GM12875 (cell line): ENCODE results near the gene CHCT1.
"Not testable (repeated sequence)": the region's sequence is repeated elsewhere in the genome, so short reads cannot be mapped to it uniquely, and the experiment has no call there.

Experiments used
- H3K4me3 ChIP-seq: one replicate; pipeline ENCODE4 v1.5.1; 2011; ENCODE audit warnings: low read depth, low read length, control low read depth
- CTCF ChIP-seq: IDR thresholded peaks from 2 replicates; pipeline ENCODE4 v1.5.1; 2011; ENCODE audit warnings: low read depth, mild to moderate bottlenecking, control low read depth, inconsistent platforms, low read length, moderate library complexity, borderline replicate concordance; ENCODE audit not compliant: insufficient read depth

CHCT1 gene

GRCh38 chr17:60403523-60403810 lies 18.8 kb upstream of the CHCT1 start:
- H3K4me3 ChIP-seq = no peak overlapping the region
- TF ChIP-seq CTCF = no peak

GRCh38 chr17:60403962-60404361 lies 18.3 kb upstream of the CHCT1 start:
- H3K4me3 ChIP-seq = no peak overlapping the region
- no peak for TF ChIP-seq CTCF

DNA sequence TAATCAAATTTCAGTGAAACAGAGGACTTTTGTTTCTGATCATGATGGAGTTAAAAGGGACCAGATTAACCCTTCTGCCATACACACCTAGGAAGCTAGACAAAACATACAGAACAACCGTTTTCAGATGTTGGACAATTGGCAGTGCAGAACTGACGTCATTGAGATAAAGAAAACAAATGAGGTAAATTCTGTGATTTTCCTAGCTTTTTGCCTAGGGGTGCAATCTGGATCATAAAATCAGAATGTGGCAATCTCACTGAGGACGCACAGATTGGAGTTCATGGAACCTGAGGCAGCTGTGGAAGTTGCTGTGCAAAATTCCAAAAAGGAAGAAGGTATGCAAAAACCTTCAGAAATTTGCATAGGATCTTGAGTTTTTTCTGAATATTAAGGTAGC lies 15.4 kb upstream of the CHCT1 start:
- no peak overlapping the region for H3K4me3 ChIP-seq
- no peak for TF ChIP-seq CTCF

- H3K4me3 ChIP-seq = no peak overlapping the region
- TF ChIP-seq CTCF = no peak
These were observed 12.3 kb upstream of the CHCT1 start for GRCh38 chr17:60410001-60410400.

DNA sequence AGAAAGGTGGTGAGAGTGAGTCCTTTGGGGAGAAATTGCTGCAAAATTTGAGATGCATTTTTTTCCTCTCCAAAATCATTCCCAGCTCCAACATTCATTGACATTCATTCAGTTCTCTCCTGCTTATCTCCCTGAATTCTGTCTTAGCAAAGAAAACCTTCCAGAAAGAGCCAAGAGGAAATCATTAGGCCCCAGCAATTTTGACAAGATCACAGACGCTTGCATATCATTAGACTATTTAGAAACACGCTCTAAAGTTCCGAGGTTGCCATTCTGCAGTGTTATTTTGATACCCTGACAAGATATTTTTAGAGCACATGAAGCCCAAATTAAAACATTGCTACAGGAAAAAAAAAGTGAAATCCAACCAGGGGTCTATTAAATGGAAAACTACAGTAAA lies 9.6 kb upstream of the CHCT1 start:
- no peak for TF ChIP-seq CTCF
- no peak overlapping the region for H3K4me3 ChIP-seq

GRCh38 chr17:60415146-60415545 lies 7.1 kb upstream of the CHCT1 start:
- no peak for TF ChIP-seq CTCF
- H3K4me3 ChIP-seq = no peak overlapping the region

GRCh38 chr17:60416368-60416925 lies 5.8 kb upstream of the CHCT1 start:
- no peak overlapping the region for H3K4me3 ChIP-seq
- TF ChIP-seq CTCF = no peak

DNA sequence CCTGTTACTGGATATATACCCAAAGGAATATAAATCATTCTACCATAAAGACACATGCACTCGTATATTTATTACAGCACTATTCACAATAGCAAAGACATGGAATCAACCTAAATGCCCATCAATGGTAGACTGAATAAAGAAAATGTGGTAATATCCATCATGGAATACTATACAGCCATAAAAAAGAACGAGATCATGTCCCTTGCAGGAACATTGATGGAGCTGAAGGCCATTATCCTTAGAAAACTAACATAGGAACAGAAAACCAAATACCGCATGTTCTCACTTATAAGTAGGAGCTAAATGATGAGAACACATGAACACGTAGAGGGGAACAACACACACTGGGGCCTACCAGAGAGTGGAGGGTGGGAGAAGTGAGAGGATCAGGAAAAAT lies 3.3 kb upstream of the CHCT1 start:
- not testable (repeated sequence) for H3K4me3 ChIP-seq

- H3K4me3 ChIP-seq = not testable (repeated sequence)
These were observed 2.4 kb upstream of the CHCT1 start for GRCh38 chr17:60419875-60420274.
